Liver (tissue), 3 donors: ENCODE data around the gene TNFAIP8.

ENCODE experiments used
- SP1 ChIP-seq: IDR thresholded peaks from 2 replicates; pipeline ENCODE4 v1.6.1; 2018; ENCODE audit warnings: antibody characterized with exemption, mild to moderate bottlenecking
- YY1 ChIP-seq: IDR thresholded peaks from 2 replicates; pipeline ENCODE4 v1.6.1; 2016; ENCODE audit warnings: antibody characterized with exemption, mild to moderate bottlenecking
- TF ChIP-seq, protein P1 (sequence below): IDR thresholded peaks from 2 replicates; pipeline ENCODE4 v1.6.1; 2016; ENCODE audit warnings: antibody characterized with exemption
- TF ChIP-seq, protein P2 (sequence below): fragments of 150-350 bp; IDR thresholded peaks from 2 replicates; pipeline ENCODE4 v1.5.1; 2017; ENCODE audit warnings: improper control_type of control experiment, low read depth, low read length; ENCODE audit not compliant: missing input control
- TF ChIP-seq, protein P3 (sequence below): IDR thresholded peaks from 2 replicates; pipeline ENCODE4 v1.6.1; 2016; ENCODE audit warnings: antibody characterized with exemption
- donor health status: healthy.
- donor health status: healthy.

DNA sequence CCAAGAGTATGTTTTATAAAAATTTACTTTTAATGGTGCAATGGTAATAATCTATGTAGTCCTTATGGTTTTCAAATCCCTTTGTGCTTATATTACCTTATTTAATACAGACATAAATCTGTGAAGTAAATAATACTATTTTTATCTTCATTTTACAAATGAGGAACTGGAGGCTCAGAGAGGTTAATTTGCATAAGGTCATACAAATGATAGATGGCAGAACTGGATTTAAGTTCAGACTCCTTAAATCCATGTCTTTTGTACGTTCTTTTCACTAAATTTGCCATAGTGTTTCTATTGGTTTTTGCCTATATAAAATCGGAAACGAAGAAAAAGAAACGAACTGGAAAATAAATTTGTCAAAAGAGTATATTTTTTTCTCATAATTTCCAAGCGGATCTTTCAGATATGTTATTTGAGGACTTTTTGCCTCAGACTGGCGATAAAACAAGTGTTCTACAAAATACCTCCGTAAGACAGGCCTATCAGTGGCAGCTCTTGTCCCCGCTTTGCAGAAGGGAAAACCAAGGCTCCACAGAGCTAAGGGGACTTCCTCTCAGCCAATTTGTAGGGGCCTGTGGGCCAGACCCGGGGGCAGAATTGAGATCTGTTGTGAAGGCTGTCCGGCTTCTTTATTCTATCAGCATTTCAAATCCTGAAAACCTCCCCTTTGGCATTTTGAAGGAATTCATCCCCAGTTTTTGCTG is 1.1 kb upstream of the TNFAIP8 start:
- TF ChIP-seq YY1: no peak
- TF ChIP-seq, protein P1, sequence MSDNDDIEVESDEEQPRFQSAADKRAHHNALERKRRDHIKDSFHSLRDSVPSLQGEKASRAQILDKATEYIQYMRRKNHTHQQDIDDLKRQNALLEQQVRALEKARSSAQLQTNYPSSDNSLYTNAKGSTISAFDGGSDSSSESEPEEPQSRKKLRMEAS: no peak
- TF ChIP-seq, protein P2, sequence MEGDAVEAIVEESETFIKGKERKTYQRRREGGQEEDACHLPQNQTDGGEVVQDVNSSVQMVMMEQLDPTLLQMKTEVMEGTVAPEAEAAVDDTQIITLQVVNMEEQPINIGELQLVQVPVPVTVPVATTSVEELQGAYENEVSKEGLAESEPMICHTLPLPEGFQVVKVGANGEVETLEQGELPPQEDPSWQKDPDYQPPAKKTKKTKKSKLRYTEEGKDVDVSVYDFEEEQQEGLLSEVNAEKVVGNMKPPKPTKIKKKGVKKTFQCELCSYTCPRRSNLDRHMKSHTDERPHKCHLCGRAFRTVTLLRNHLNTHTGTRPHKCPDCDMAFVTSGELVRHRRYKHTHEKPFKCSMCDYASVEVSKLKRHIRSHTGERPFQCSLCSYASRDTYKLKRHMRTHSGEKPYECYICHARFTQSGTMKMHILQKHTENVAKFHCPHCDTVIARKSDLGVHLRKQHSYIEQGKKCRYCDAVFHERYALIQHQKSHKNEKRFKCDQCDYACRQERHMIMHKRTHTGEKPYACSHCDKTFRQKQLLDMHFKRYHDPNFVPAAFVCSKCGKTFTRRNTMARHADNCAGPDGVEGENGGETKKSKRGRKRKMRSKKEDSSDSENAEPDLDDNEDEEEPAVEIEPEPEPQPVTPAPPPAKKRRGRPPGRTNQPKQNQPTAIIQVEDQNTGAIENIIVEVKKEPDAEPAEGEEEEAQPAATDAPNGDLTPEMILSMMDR: no peak
- TF ChIP-seq, protein P3, sequence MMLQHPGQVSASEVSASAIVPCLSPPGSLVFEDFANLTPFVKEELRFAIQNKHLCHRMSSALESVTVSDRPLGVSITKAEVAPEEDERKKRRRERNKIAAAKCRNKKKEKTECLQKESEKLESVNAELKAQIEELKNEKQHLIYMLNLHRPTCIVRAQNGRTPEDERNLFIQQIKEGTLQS: no peak
- no peak for TF ChIP-seq SP1
